Vagina (tissue), 2 donors: Measurements from ENCODE around the gene FNDC5. TPM values are rescaled to one million over a fixed set of nuclear protein-coding genes. Genes with fewer than 3 reads are reported as not detected.

Experiments used
- DNase-seq, 2 donors: peaks; one replicate each; pipeline ENCODE4 v3.0.0-alpha.2; 2017; ENCODE audit errors: extremely low spot score in 2 of 2
- H3K27ac ChIP-seq: fragments of 200-600 bp; sonication (generic); one replicate; pipeline ENCODE4 v1.5.1; 2019
- H3K27me3 ChIP-seq: fragments of 200-600 bp; sonication (generic); one replicate; pipeline ENCODE4 v1.5.1; 2019
- H3K36me3 ChIP-seq, 2 donors: fragments of 200-600 bp; sonication (generic); one replicate each; pipeline ENCODE4 v1.5.1; 2017 to 2019
- H3K4me1 ChIP-seq: fragments of 200-600 bp; sonication (generic); one replicate; pipeline ENCODE4 v1.5.1; 2019
- H3K4me3 ChIP-seq, 2 donors: fragments of 200-600 bp; sonication (generic); 1 replicate in 1 of 2; 2 replicates in 1 of 2; pipeline ENCODE4 v1.5.1; 2016 to 2019
- H3K9me3 ChIP-seq: fragments of 200-600 bp; sonication (generic); one replicate; pipeline ENCODE4 v1.5.1; 2019
- CTCF ChIP-seq, 3 experiments: fragments of 450-650 bp in 2 of 3; fragments of 200-600 bp in 1 of 3; sonication (generic) in 1 of 3; IDR thresholded peaks; one replicate each; pipeline ENCODE4 v1.5.1; 2017 to 2019; ENCODE audit warnings: antibody characterized with exemption in 3 of 3, mild to moderate bottlenecking in 2 of 3, moderate library complexity in 2 of 3
- POLR2A ChIP-seq, 2 donors: fragments of 450-650 bp; IDR thresholded peaks; one replicate each; pipeline ENCODE4 v1.6.1; 2017; ENCODE audit warnings: antibody characterized with exemption in 2 of 2, mild to moderate bottlenecking in 2 of 2, moderate library complexity in 2 of 2
- POLR2AphosphoS5 ChIP-seq, 2 donors: sonication (generic); formaldehyde crosslinking; IDR thresholded peaks; one replicate each; pipeline ENCODE4 v1.9.0; 2017; ENCODE audit warnings: antibody characterized with exemption in 2 of 2, mild to moderate bottlenecking in 2 of 2, low read depth in 1 of 2; ENCODE audit not compliant: insufficient read depth in 1 of 2
- intact Hi-C: fragments of 100-400 bp; cut with DNase I; formaldehyde crosslinking; loops from one replicate; pipeline ENCODE4 v1.15.1; 2023
- total RNA-seq: library from RNA; depleted of rRNA; stranded (reverse); fragments of >200 nt; gene quantifications from one replicate; pipeline ENCODE4 v1.2.3, GENCODE V29; 2016

The FNDC5 gene
- total RNA-seq, 1 donor from 2014 or later, result 4.7 TPM

GRCh38 chr1:32864375-32865019, 6.2 kb downstream of the FNDC5 start:
- Histone ChIP-seq H3K4me3 (no peak overlapping the region), H3K9me3 (no peaks in the 10 kb centered on the region), H3K27ac (no peak overlapping the region), H3K36me3 (peaks cover 0 to 7% of the 10 kb centered on the region in 2 donors), H3K4me1 (no peaks in the 10 kb centered on the region), H3K27me3 (no peaks in the 10 kb centered on the region)
- TF ChIP-seq POLR2A (IDR thresholded peaks at IDR 0.05) (no peak), POLR2AphosphoS5 (IDR thresholded peaks at IDR 0.05; ENCODE audit: insufficient read depth in 1 of 2, low read depth in 1 of 2) (no peak), CTCF (IDR thresholded peaks at IDR 0.05) (no peak)
- intact Hi-C loops, result no loop called here
- DNase-seq, result no peak

- Histone ChIP-seq H3K4me3 (no peak overlapping the region), H3K27ac (no peak overlapping the region), H3K27me3 (no peaks in the 10 kb centered on the region), H3K36me3 (peaks cover 0 to 7% of the 10 kb centered on the region in 2 donors), H3K9me3 (no peaks in the 10 kb centered on the region), H3K4me1 (no peaks in the 10 kb centered on the region)
- intact Hi-C loops, result no loop called here
- TF ChIP-seq POLR2A (IDR thresholded peaks at IDR 0.05) (no peak), CTCF (IDR thresholded peaks at IDR 0.05) (no peak), POLR2AphosphoS5 (IDR thresholded peaks at IDR 0.05; ENCODE audit: insufficient read depth in 1 of 2, low read depth in 1 of 2) (no peak)
- no peak for DNase-seq
These were observed 6.8 kb downstream of the FNDC5 start for GRCh38 chr1:32863881-32864245.

- H3K27ac ChIP-seq, result no peak overlapping the region
- H3K27me3 ChIP-seq, result no peaks in the 10 kb centered on the region
- peaks cover 0 to 11% of the 10 kb centered on the region in 2 donors for H3K36me3 ChIP-seq
- H3K4me1 ChIP-seq, result no peaks in the 10 kb centered on the region
- H3K9me3 ChIP-seq, result no peaks in the 10 kb centered on the region
- no peak overlapping the region for H3K4me3 ChIP-seq
- intact Hi-C loops, result no loop called here
- no peak for DNase-seq
- no peak for TF ChIP-seq CTCF (IDR thresholded peaks at IDR 0.05)
- TF ChIP-seq POLR2AphosphoS5 (IDR thresholded peaks at IDR 0.05; ENCODE audit: insufficient read depth in 1 of 2, low read depth in 1 of 2), result no peak
- no peak for TF ChIP-seq POLR2A (IDR thresholded peaks at IDR 0.05)
These were observed 7.4 kb downstream of the FNDC5 start for GRCh38 chr1:32863218-32863880.

- Histone ChIP-seq H3K9me3 (no peaks in the 10 kb centered on the region), H3K27me3 (no peaks in the 10 kb centered on the region), H3K4me1 (no peaks in the 10 kb centered on the region), H3K27ac (no peak overlapping the region), H3K36me3 (peaks cover 0 to 22% of the 10 kb centered on the region in 2 donors), H3K4me3 (no peak overlapping the region)
- TF ChIP-seq POLR2A (IDR thresholded peaks at IDR 0.05) (no peak), POLR2AphosphoS5 (IDR thresholded peaks at IDR 0.05; ENCODE audit: insufficient read depth in 1 of 2, low read depth in 1 of 2) (no peak), CTCF (IDR thresholded peaks at IDR 0.05) (no peak)
- intact Hi-C loops, result no loop called here
- DNase-seq, result no peak
These were observed 8.6 kb downstream of the FNDC5 start for GRCh38 chr1:32861904-32862695.
